Ovary (tissue), 3 donors: ENCODE measurements around the gene PAM.
"Not testable (repeated sequence)": the region's sequence is repeated elsewhere in the genome, so short reads cannot be mapped to it uniquely, and the experiment has no call there.

Experiments used
- CTCF ChIP-seq, 3 donors: fragments of 450-650 bp in 2 of 3; fragments of 200-600 bp in 1 of 3; IDR thresholded peaks; one replicate each; pipeline versions ENCODE4 v1.5.1 to v1.8.0; 2016 to 2022; ENCODE audit warnings: antibody characterized with exemption in 3 of 3, mild to moderate bottlenecking in 1 of 3
- POLR2A ChIP-seq: fragments of 450-650 bp; IDR thresholded peaks from one replicate; pipeline ENCODE4 v1.6.1; 2017; ENCODE audit warnings: antibody characterized with exemption, mild to moderate bottlenecking, moderate library complexity
- donor health status: DM: no; HTN: no; CAD: no.

DNA sequence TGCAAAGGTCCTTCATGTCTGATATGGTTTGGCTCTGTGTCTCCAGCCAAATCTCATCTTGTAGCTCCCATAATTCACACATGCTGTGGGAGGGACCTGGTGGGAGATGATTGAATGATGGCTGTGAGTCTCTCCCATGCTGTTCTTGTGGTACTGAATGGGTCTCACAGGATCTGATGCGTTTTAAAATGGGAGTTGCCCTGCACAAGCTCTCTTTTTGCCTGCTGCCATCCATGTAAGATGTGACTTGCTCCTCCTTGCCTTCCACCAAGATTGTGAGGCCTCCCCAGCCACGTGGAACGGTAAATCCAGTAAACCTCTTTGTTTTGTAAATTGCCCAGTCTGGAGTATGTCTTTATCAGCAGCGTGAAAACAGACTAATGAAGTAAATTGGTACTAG is 318.4 kb downstream of the PAM start:
- TF ChIP-seq CTCF (IDR thresholded peaks at IDR 0.05); POLR2A: not testable (repeated sequence)
